Peyer's patch (tissue), 4 donors: Measurements from ENCODE around the gene IFNG.

Source experiments
- POLR2A ChIP-seq, 2 donors: fragments of 450-650 bp; IDR thresholded peaks; one replicate each; pipeline ENCODE4 v1.5.1; 2017; ENCODE audit warnings: antibody characterized with exemption in 2 of 2, mild to moderate bottlenecking in 2 of 2, moderate library complexity in 2 of 2
- TF ChIP-seq, protein P1 (sequence below), 6 experiments: fragments of 450-650 bp in 4 of 6; fragments of 200-600 bp in 2 of 6; sonication (generic) in 1 of 6; IDR thresholded peaks; one replicate each; pipeline ENCODE4 v1.5.1; 2017 to 2019; ENCODE audit warnings: antibody characterized with exemption in 6 of 6, mild to moderate bottlenecking in 3 of 6, moderate library complexity in 1 of 6

DNA sequence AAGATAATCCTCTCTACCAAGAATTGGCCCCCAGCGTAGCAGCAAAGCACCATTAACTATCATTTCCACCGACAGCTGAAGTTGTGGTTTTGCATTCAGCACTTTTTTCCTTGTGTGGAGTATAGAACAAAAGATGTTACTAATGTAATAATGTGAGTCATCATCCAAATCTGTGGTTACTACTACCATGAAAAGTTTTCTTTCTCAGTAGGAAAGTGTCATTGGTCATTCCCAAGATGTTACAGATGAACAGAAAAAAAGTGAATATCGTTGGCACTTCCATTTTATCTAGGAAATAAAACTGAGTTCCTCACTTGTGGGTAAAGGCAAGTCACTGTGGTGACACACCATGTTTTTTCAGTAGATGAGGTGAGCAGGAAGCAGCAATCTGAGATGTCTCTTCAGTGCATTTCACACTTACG is 30.3 kb upstream of the IFNG start:
- TF ChIP-seq, protein P1, sequence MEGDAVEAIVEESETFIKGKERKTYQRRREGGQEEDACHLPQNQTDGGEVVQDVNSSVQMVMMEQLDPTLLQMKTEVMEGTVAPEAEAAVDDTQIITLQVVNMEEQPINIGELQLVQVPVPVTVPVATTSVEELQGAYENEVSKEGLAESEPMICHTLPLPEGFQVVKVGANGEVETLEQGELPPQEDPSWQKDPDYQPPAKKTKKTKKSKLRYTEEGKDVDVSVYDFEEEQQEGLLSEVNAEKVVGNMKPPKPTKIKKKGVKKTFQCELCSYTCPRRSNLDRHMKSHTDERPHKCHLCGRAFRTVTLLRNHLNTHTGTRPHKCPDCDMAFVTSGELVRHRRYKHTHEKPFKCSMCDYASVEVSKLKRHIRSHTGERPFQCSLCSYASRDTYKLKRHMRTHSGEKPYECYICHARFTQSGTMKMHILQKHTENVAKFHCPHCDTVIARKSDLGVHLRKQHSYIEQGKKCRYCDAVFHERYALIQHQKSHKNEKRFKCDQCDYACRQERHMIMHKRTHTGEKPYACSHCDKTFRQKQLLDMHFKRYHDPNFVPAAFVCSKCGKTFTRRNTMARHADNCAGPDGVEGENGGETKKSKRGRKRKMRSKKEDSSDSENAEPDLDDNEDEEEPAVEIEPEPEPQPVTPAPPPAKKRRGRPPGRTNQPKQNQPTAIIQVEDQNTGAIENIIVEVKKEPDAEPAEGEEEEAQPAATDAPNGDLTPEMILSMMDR (IDR thresholded peaks at IDR 0.05) = no peak
- no peak for TF ChIP-seq POLR2A (IDR thresholded peaks at IDR 0.05)
